ENCODE measurements around the gene CSTF3. TPM values are rescaled to one million over a fixed set of nuclear protein-coding genes. Genes with fewer than 3 reads are reported as not detected.
A peak's percentile ranks its signal among the peaks of the same experiment; 100 is the strongest.
"Not testable (repeated sequence)": the region's sequence is repeated elsewhere in the genome, so short reads cannot be mapped to it uniquely, and the experiment has no call there.

CSTF3 gene
- polyA plus RNA-seq, 1 experiment: 38.6 TPM

- ChIA-PET POLR2A (no interaction called here), CTCF (no interaction called here)
- no peak for TF ChIP-seq CTCF (IDR thresholded peaks at IDR 0.05; ENCODE audit: low read depth, low read length)
- H3K27me3 ChIP-seq (ENCODE audit: control insufficient read depth, insufficient read depth, low read length): no peaks in the 10 kb centered on the region
- no peak overlapping the region for H3K27ac ChIP-seq (ENCODE audit: low read depth, low read length)
- DNase-seq (ENCODE audit: low read depth, low spot score): no peak
- H3K4me3 ChIP-seq (ENCODE audit: low read depth, low read length): no peak overlapping the region
- H3K9me3 ChIP-seq (ENCODE audit: control insufficient read depth, insufficient read depth, low read length): no peaks in the 10 kb centered on the region
These were observed 21.1 kb upstream of the CSTF3 start for GRCh38 chr11:33182246-33182878.

GRCh38 chr11:33179348-33179803 is 18.1 kb upstream of the CSTF3 start:
- no peak for TF ChIP-seq CTCF (IDR thresholded peaks at IDR 0.05; ENCODE audit: low read depth, low read length)
- CTCF ChIA-PET: interaction anchor here (1.0 to 1.6 kb wide), 2 partner anchors 13 to 15 kb away, joined by 4 to 7 read pairs; no protein-coding TSS in a partner anchor
- H3K27me3 ChIP-seq (ENCODE audit: control insufficient read depth, insufficient read depth, low read length): no peaks in the 10 kb centered on the region
- POLR2A ChIA-PET: interaction anchor here (0.5 kb wide), 1 partner anchor 16 kb away, joined by 8 read pairs; no protein-coding TSS in a partner anchor
- H3K4me3 ChIP-seq (ENCODE audit: low read depth, low read length): no peak overlapping the region
- H3K9me3 ChIP-seq (ENCODE audit: control insufficient read depth, insufficient read depth, low read length): no peaks in the 10 kb centered on the region
- no peak for DNase-seq (ENCODE audit: low read depth, low spot score)
- H3K27ac ChIP-seq (ENCODE audit: low read depth, low read length): no peak overlapping the region

GRCh38 chr11:33178443-33179180 is 17.3 kb upstream of the CSTF3 start:
- ChIA-PET POLR2A (interaction anchor here (0.5 kb wide), 1 partner anchor 17 kb away, joined by 8 read pairs; no protein-coding TSS in a partner anchor), CTCF (interaction anchor here (1.0 kb wide), 2 partner anchors 14 to 17 kb away, joined by 4 read pairs; partner anchors contain the start of gene CSTF3)
- Histone ChIP-seq H3K27me3 (ENCODE audit: control insufficient read depth, insufficient read depth, low read length) (no peaks in the 10 kb centered on the region), H3K4me3 (ENCODE audit: low read depth, low read length) (no peak overlapping the region), H3K9me3 (ENCODE audit: control insufficient read depth, insufficient read depth, low read length) (no peaks in the 10 kb centered on the region), H3K27ac (ENCODE audit: low read depth, low read length) (peak overlapping the region; percentile 39)
- DNase-seq (ENCODE audit: low read depth, low spot score): no peak
- no peak for TF ChIP-seq CTCF (IDR thresholded peaks at IDR 0.05; ENCODE audit: low read depth, low read length)

- no peak for DNase-seq (ENCODE audit: low read depth, low spot score)
- H3K27me3 ChIP-seq (ENCODE audit: control insufficient read depth, insufficient read depth, low read length): no peaks in the 10 kb centered on the region
- H3K27ac ChIP-seq (ENCODE audit: low read depth, low read length): no peak overlapping the region
- no peak for TF ChIP-seq CTCF (IDR thresholded peaks at IDR 0.05; ENCODE audit: low read depth, low read length)
- ChIA-PET POLR2A (no interaction called here), CTCF (interaction anchor here (1.0 to 2.2 kb wide), 2 partner anchors 11 to 16 kb away, joined by 4 to 8 read pairs; partner anchors contain the start of gene CSTF3)
- H3K9me3 ChIP-seq (ENCODE audit: control insufficient read depth, insufficient read depth, low read length): no peaks in the 10 kb centered on the region
- H3K4me3 ChIP-seq (ENCODE audit: low read depth, low read length): no peak overlapping the region
These were observed 16.5 kb upstream of the CSTF3 start for GRCh38 chr11:33177676-33178336.

GRCh38 chr11:33176760-33177159 is 15.5 kb upstream of the CSTF3 start:
- H3K27ac ChIP-seq (ENCODE audit: low read depth, low read length); H3K9me3 ChIP-seq (ENCODE audit: control insufficient read depth, insufficient read depth, low read length); POLR2A ChIA-PET; H3K4me3 ChIP-seq (ENCODE audit: low read depth, low read length); DNase-seq (ENCODE audit: low read depth, low spot score); H3K27me3 ChIP-seq (ENCODE audit: control insufficient read depth, insufficient read depth, low read length): not testable (repeated sequence)
- CTCF ChIA-PET: interaction anchor here (0.8 to 2.2 kb wide), 2 partner anchors 10 to 11 kb away, joined by 4 to 8 read pairs; no protein-coding TSS in a partner anchor

Data from AG04450 (cell line).